Hepatocyte (in vitro differentiated cells): ENCODE measurements around the gene RPL10. TPM values are rescaled to one million over a fixed set of nuclear protein-coding genes. Genes with fewer than 3 reads are reported as not detected.

Source experiments
- DNase-seq: peaks from one replicate; pipeline ENCODE4 v3.0.0-alpha.2; 2016; ENCODE audit warnings: low spot score
- H2AFZ ChIP-seq: fragments of 200-600 bp; sonication (generic); 2 replicates; pipeline ENCODE4 v1.6.0; 2016; ENCODE audit warnings: antibody characterized with exemption, mild to moderate bottlenecking
- H3K27ac ChIP-seq: fragments of 200-600 bp; sonication (generic); 2 replicates; pipeline ENCODE4 v1.5.1; 2016; ENCODE audit warnings: mild to moderate bottlenecking
- H3K27me3 ChIP-seq: fragments of 200-600 bp; sonication (generic); 2 replicates; pipeline ENCODE4 v1.6.1; 2016
- H3K36me3 ChIP-seq: fragments of 200-600 bp; sonication (generic); replicated peaks from 2 replicates; pipeline ENCODE4 v1.5.1; 2016; ENCODE audit warnings: low read depth; ENCODE audit not compliant: insufficient read depth
- H3K4me1 ChIP-seq: fragments of 200-600 bp; sonication (generic); 2 replicates; pipeline ENCODE4 v1.5.1; 2016; ENCODE audit warnings: mild to moderate bottlenecking, moderate library complexity; ENCODE audit not compliant: insufficient read depth
- H3K4me2 ChIP-seq: fragments of 200-600 bp; sonication (generic); 2 replicates; pipeline ENCODE4 v1.6.0; 2016
- H3K4me3 ChIP-seq: fragments of 200-600 bp; sonication (generic); 2 replicates; pipeline ENCODE4 v1.5.1; 2016; ENCODE audit warnings: mild to moderate bottlenecking
- H3K79me2 ChIP-seq: fragments of 200-600 bp; sonication (generic); 2 replicates; pipeline ENCODE4 v1.6.0; 2017; ENCODE audit warnings: mild to moderate bottlenecking
- H3K9me2 ChIP-seq: fragments of 200-600 bp; sonication (generic); replicated peaks from 2 replicates; pipeline ENCODE4 v1.6.0; 2017; ENCODE audit warnings: mild to moderate bottlenecking; ENCODE audit not compliant: insufficient read depth
- H3K9me3 ChIP-seq: fragments of 200-600 bp; sonication (generic); 2 replicates; pipeline ENCODE4 v1.5.1; 2016; ENCODE audit warnings: low read depth, mild to moderate bottlenecking
- H4K20me1 ChIP-seq: fragments of 200-600 bp; sonication (generic); 2 replicates; pipeline ENCODE4 v1.6.0; 2016; ENCODE audit warnings: mild to moderate bottlenecking; ENCODE audit not compliant: insufficient read depth, poor library complexity, severe bottlenecking
- EZH2 ChIP-seq: fragments of 200-600 bp; sonication (generic); IDR thresholded peaks from 2 replicates; pipeline ENCODE4 v1.6.1; 2016; ENCODE audit warnings: antibody characterized with exemption, mild to moderate bottlenecking, borderline replicate concordance
- EZH2phosphoT487 ChIP-seq: fragments of 200-600 bp; sonication (generic); IDR thresholded peaks from one replicate; pipeline ENCODE4 v1.6.1; 2018; ENCODE audit warnings: antibody characterized with exemption, mild to moderate bottlenecking, low read depth, moderate library complexity; ENCODE audit not compliant: unreplicated experiment, severe bottlenecking
- WGBS: methylation state at CpG from one replicate; pipeline ENCODE4 v1.1.6; 2016; ENCODE audit warnings: low lambda C conversion rate; ENCODE audit errors: missing lambda C conversion rate; 5-methylcytosine and 5-hydroxymethylcytosine counted together
- microRNA-seq: library from miRNA; unstranded; fragments of <30 nt; microRNA quantifications from one replicate; pipeline ENCODE4, GENCODE V29; 2017
- polyA plus RNA-seq: library from polyadenylated mRNA; unstranded; fragments of >200 nt; fragmentation: Nextera tagmentation; extraction: Ambion mirVana; gene quantifications from 2 replicates; pipeline ENCODE4 v1.2.1, GENCODE V29; 2016
- small RNA-seq: library from RNA; depleted of rRNA; stranded (forward); fragments of <200 nt; gene quantifications from one replicate; pipeline ENCODE3, GENCODE V24; 2014
- total RNA-seq: library from RNA; depleted of rRNA; stranded (reverse); fragments of >200 nt; gene quantifications from 2 replicates; pipeline ENCODE4 v1.2.3, GENCODE V29; 2014
- TF ChIP-seq, protein P1 (sequence below): fragments of 200-600 bp; sonication (generic); IDR thresholded peaks from 2 replicates; pipeline ENCODE4 v1.5.1; 2016; ENCODE audit warnings: antibody characterized with exemption, mild to moderate bottlenecking; ENCODE audit not compliant: poor library complexity

The RPL10 gene
- total and polyA plus RNA-seq, 2 experiments from 2014 or later, result 1,206 to 4,460 TPM

- DNase-seq, result no peak
- no peak overlapping the region for H3K4me3 ChIP-seq
- no peaks in the 10 kb centered on the region for H3K27me3 ChIP-seq
- H3K4me1 ChIP-seq, result no peaks in the 10 kb centered on the region
- 87% methylated on average over 14 of the region's 14 CpGs for WGBS
- H3K4me2 ChIP-seq, result no peak overlapping the region
- peaks cover 3% of the 10 kb centered on the region for H4K20me1 ChIP-seq
- H3K9me3 ChIP-seq, result no peaks in the 10 kb centered on the region
- H3K27ac ChIP-seq, result no peak overlapping the region
- H3K36me3 ChIP-seq, result no peaks in the 10 kb centered on the region
- TF ChIP-seq EZH2phosphoT487, result no peak
- TF ChIP-seq EZH2, result no peak
- TF ChIP-seq, protein P1, sequence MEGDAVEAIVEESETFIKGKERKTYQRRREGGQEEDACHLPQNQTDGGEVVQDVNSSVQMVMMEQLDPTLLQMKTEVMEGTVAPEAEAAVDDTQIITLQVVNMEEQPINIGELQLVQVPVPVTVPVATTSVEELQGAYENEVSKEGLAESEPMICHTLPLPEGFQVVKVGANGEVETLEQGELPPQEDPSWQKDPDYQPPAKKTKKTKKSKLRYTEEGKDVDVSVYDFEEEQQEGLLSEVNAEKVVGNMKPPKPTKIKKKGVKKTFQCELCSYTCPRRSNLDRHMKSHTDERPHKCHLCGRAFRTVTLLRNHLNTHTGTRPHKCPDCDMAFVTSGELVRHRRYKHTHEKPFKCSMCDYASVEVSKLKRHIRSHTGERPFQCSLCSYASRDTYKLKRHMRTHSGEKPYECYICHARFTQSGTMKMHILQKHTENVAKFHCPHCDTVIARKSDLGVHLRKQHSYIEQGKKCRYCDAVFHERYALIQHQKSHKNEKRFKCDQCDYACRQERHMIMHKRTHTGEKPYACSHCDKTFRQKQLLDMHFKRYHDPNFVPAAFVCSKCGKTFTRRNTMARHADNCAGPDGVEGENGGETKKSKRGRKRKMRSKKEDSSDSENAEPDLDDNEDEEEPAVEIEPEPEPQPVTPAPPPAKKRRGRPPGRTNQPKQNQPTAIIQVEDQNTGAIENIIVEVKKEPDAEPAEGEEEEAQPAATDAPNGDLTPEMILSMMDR, result no peak
- H3K79me2 ChIP-seq, result peaks cover 13% of the 10 kb centered on the region
- H3K9me2 ChIP-seq, result no peaks in the 10 kb centered on the region
- no peak overlapping the region for H2AFZ ChIP-seq
These were observed 50.3 kb downstream of the RPL10 start for GRCh38 chrX:154448484-154448883.

- H3K4me1 ChIP-seq, result no peaks in the 10 kb centered on the region
- H3K79me2 ChIP-seq, result peaks cover 10% of the 10 kb centered on the region
- H3K9me3 ChIP-seq, result no peaks in the 10 kb centered on the region
- no peak overlapping the region for H2AFZ ChIP-seq
- no peaks in the 10 kb centered on the region for H3K9me2 ChIP-seq
- H3K4me2 ChIP-seq, result no peak overlapping the region
- TF ChIP-seq EZH2phosphoT487, result no peak
- TF ChIP-seq, protein P1, result no peak
- no peak for TF ChIP-seq EZH2
- no peak for DNase-seq
- H3K27me3 ChIP-seq, result no peaks in the 10 kb centered on the region
- 87% methylated on average over 14 of the region's 18 CpGs for WGBS
- no peak overlapping the region for H3K4me3 ChIP-seq
- H3K36me3 ChIP-seq, result no peaks in the 10 kb centered on the region
- H4K20me1 ChIP-seq, result peaks cover 3% of the 10 kb centered on the region
- no peak overlapping the region for H3K27ac ChIP-seq
These were observed 51.4 kb downstream of the RPL10 start for GRCh38 chrX:154449618-154450017.

DNA sequence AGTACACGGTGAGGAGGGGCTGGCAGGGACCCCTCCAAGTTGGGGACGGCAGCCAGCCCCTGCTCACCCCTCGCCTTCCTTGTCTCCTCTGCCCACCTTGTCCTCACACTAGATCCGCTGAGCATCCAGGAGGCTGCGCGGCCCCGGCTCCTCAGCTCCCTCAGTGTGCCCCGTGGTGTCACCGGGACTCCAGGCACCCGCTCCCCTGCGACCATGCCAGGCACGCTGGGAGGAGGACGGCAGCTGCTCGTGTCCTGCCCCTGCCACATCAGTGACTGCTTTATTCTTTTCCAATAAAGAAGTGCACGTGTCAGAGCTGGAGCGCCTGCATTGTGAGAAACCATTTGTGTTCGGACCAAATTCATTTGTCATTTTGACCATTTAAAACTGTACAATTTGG lies 52.1 kb downstream of the RPL10 start:
- no peaks in the 10 kb centered on the region for H3K27me3 ChIP-seq
- no peaks in the 10 kb centered on the region for H3K36me3 ChIP-seq
- no peaks in the 10 kb centered on the region for H3K9me3 ChIP-seq
- no peaks in the 10 kb centered on the region for H3K9me2 ChIP-seq
- H3K4me3 ChIP-seq, result no peak overlapping the region
- no peak overlapping the region for H3K27ac ChIP-seq
- DNase-seq, result no peak
- H2AFZ ChIP-seq, result no peak overlapping the region
- TF ChIP-seq, protein P1, result no peak
- no peak for TF ChIP-seq EZH2phosphoT487
- TF ChIP-seq EZH2, result no peak
- H4K20me1 ChIP-seq, result peaks cover 3% of the 10 kb centered on the region
- no peak overlapping the region for H3K4me2 ChIP-seq
- H3K79me2 ChIP-seq, result peaks cover 3% of the 10 kb centered on the region
- 89% methylated on average over 17 of the region's 17 CpGs for WGBS
- no peaks in the 10 kb centered on the region for H3K4me1 ChIP-seq

Small RNA genes within 50 kb of the gene (microRNA-seq; reads per million reads assigned to microRNA genes)
- gene MIR6858, result 7.2 reads per million, percentile 18 among the genes with 10 or more reads in this experiment

Small RNA genes within 50 kb of the gene (small RNA-seq; reads per million reads assigned to genes)
- 0.22 reads per million for gene MIR6858
- not detected for gene SNORA70

Other genes with a start within 250 kb of the RPL10 start
- not detected in 2 replicates for gene OPN1MW, start 215.8 kb upstream of the RPL10 start, total RNA-seq
- not detected in 2 replicates for gene OPN1MW, start 215.8 kb upstream of the RPL10 start, polyA plus RNA-seq
- gene OPN1MW2, start 178.6 kb upstream of the RPL10 start, total RNA-seq, result not detected in 2 replicates
- gene OPN1MW2, start 178.6 kb upstream of the RPL10 start, polyA plus RNA-seq, result not detected in 2 replicates
- gene OPN1MW3, start 140.8 kb upstream of the RPL10 start, total RNA-seq, result not detected in 2 replicates
- not detected in 2 replicates for gene OPN1MW3, start 140.8 kb upstream of the RPL10 start, polyA plus RNA-seq
- not detected in 2 replicates for gene TEX28, start 103.3 kb upstream of the RPL10 start, total RNA-seq
- not detected in 2 replicates for gene TEX28, start 103.3 kb upstream of the RPL10 start, polyA plus RNA-seq
- not detected in 2 replicates for gene TKTL1, start 102.6 kb upstream of the RPL10 start, total RNA-seq
- gene TKTL1, start 102.6 kb upstream of the RPL10 start, polyA plus RNA-seq, result 0.52 and 1.1 TPM in 2 replicates
- gene FLNA, start 23.7 kb upstream of the RPL10 start, total RNA-seq, result 220 and 396 TPM in 2 replicates
- gene FLNA, start 23.7 kb upstream of the RPL10 start, polyA plus RNA-seq, result 468 and 471 TPM in 2 replicates
- gene EMD, start 19.1 kb upstream of the RPL10 start, total RNA-seq, result 34.2 and 39.4 TPM in 2 replicates
- gene EMD, start 19.1 kb upstream of the RPL10 start, polyA plus RNA-seq, result 61.0 and 65.7 TPM in 2 replicates
- 36.1 and 39.7 TPM in 2 replicates for gene DNASE1L1, start 10.9 kb downstream of the RPL10 start, total RNA-seq
- 22.3 and 22.6 TPM in 2 replicates for gene DNASE1L1, start 10.9 kb downstream of the RPL10 start, polyA plus RNA-seq
- 25.0 and 26.7 TPM in 2 replicates for gene TAFAZZIN, start 13.2 kb downstream of the RPL10 start, total RNA-seq
- gene TAFAZZIN, start 13.2 kb downstream of the RPL10 start, polyA plus RNA-seq, result 41.3 and 69.6 TPM in 2 replicates
- gene ATP6AP1, start 30.3 kb downstream of the RPL10 start, total RNA-seq, result 116 and 131 TPM in 2 replicates
- 265 and 268 TPM in 2 replicates for gene ATP6AP1, start 30.3 kb downstream of the RPL10 start, polyA plus RNA-seq
- gene GDI1, start 38.8 kb downstream of the RPL10 start, total RNA-seq, result 82.7 and 101 TPM in 2 replicates
- gene GDI1, start 38.8 kb downstream of the RPL10 start, polyA plus RNA-seq, result 102 and 132 TPM in 2 replicates
- gene FAM50A, start 45.8 kb downstream of the RPL10 start, total RNA-seq, result 52.1 and 65.9 TPM in 2 replicates
- 147 and 178 TPM in 2 replicates for gene FAM50A, start 45.8 kb downstream of the RPL10 start, polyA plus RNA-seq
- gene PLXNA3, start 59.9 kb downstream of the RPL10 start, total RNA-seq, result 10.6 and 14.1 TPM in 2 replicates
- gene PLXNA3, start 59.9 kb downstream of the RPL10 start, polyA plus RNA-seq, result 23.2 and 28.7 TPM in 2 replicates
- gene LAGE3, start 80.9 kb downstream of the RPL10 start, total RNA-seq, result 32.2 and 40.0 TPM in 2 replicates
- 49.4 and 50.8 TPM in 2 replicates for gene LAGE3, start 80.9 kb downstream of the RPL10 start, polyA plus RNA-seq
- gene UBL4A, start 88.2 kb downstream of the RPL10 start, total RNA-seq, result 25.0 and 26.7 TPM in 2 replicates
- 29.9 and 34.0 TPM in 2 replicates for gene UBL4A, start 88.2 kb downstream of the RPL10 start, polyA plus RNA-seq
- gene SLC10A3, start 92.3 kb downstream of the RPL10 start, total RNA-seq, result 28.8 and 29.3 TPM in 2 replicates
- 48.3 and 59.8 TPM in 2 replicates for gene SLC10A3, start 92.3 kb downstream of the RPL10 start, polyA plus RNA-seq
- gene FAM3A, start 117.9 kb downstream of the RPL10 start, total RNA-seq, result 33.8 and 41.1 TPM in 2 replicates
- 68.0 and 70.9 TPM in 2 replicates for gene FAM3A, start 117.9 kb downstream of the RPL10 start, polyA plus RNA-seq
- gene G6PD, start 148.5 kb downstream of the RPL10 start, total RNA-seq, result 24.8 and 26.2 TPM in 2 replicates
- gene G6PD, start 148.5 kb downstream of the RPL10 start, polyA plus RNA-seq, result 9.8 and 12.8 TPM in 2 replicates
- gene IKBKG, start 149.2 kb downstream of the RPL10 start, total RNA-seq, result 19.7 and 21.4 TPM in 2 replicates
- 30.7 and 32.9 TPM in 2 replicates for gene IKBKG, start 149.2 kb downstream of the RPL10 start, polyA plus RNA-seq
- not detected in 2 replicates for gene CTAG1A, start 186.8 kb downstream of the RPL10 start, total RNA-seq
- not detected in 2 replicates for gene CTAG1A, start 186.8 kb downstream of the RPL10 start, polyA plus RNA-seq
- not detected in 2 replicates for gene CTAG1B, start 220.9 kb downstream of the RPL10 start, total RNA-seq
- not detected in 2 replicates for gene CTAG1B, start 220.9 kb downstream of the RPL10 start, polyA plus RNA-seq